OCI-LY3 (cell line): ENCODE data around the gene ARL6IP6.
A peak's percentile ranks its signal among the peaks of the same experiment; 100 is the strongest.

ENCODE experiments used
- H2AFZ ChIP-seq: fragments of 200-600, 300-600 bp; shearing (Covaris generic); 2 replicates; pipeline ENCODE4 v1.6.0; 2014; ENCODE audit warnings: antibody characterized with exemption, low read depth, low read length
- H3K27ac ChIP-seq: fragments of 200-600, 300-600 bp; sonication (generic); 2 replicates; pipeline ENCODE4 v1.5.1; 2014; ENCODE audit warnings: mild to moderate bottlenecking, low read length, moderate library complexity, mixed read lengths
- H3K27me3 ChIP-seq: fragments of 200-600, 300-600 bp; sonication (generic); 2 replicates; pipeline ENCODE4 v1.6.1; 2014; ENCODE audit warnings: low read depth, low read length, mixed read lengths
- H3K36me3 ChIP-seq: fragments of 200-600, 300-600 bp; sonication (generic); replicated peaks from 2 replicates; pipeline ENCODE3; 2014; ENCODE audit warnings: low read depth, low read length, mixed read lengths
- H3K4me1 ChIP-seq: fragments of 300-600, 200-600 bp; sonication (generic); 2 replicates; pipeline ENCODE4 v1.6.1; 2014; ENCODE audit warnings: low read length, mixed read lengths
- H3K4me2 ChIP-seq: fragments of 200-600, 300-600 bp; sonication (generic); 2 replicates; pipeline ENCODE4 v1.6.1; 2014; ENCODE audit warnings: low read length, mixed read lengths
- H3K4me3 ChIP-seq: fragments of 300-600, 200-600 bp; sonication (generic); 2 replicates; pipeline ENCODE4 v1.5.1; 2014; ENCODE audit warnings: antibody characterized with exemption, mild to moderate bottlenecking, low read length, moderate library complexity
- H3K79me2 ChIP-seq: fragments of 300-600, 200-600 bp; shearing (Covaris generic); 2 replicates; pipeline ENCODE4 v1.6.1; 2014; ENCODE audit warnings: mild to moderate bottlenecking, low read length, mixed read lengths
- H3K9ac ChIP-seq: fragments of 300-600, 200-600 bp; shearing (Covaris generic); 2 replicates; pipeline ENCODE4 v1.6.0; 2014; ENCODE audit warnings: mild to moderate bottlenecking, low read length, moderate library complexity
- H3K9me3 ChIP-seq: fragments of 200-600, 300-600 bp; shearing (Covaris generic); 2 replicates; pipeline ENCODE4 v1.6.1; 2014; ENCODE audit warnings: low read length, mixed read lengths; ENCODE audit not compliant: insufficient read depth
- H4K20me1 ChIP-seq: fragments of 200-600, 300-600 bp; sonication (generic); 2 replicates; pipeline ENCODE4 v1.6.1; 2016; ENCODE audit warnings: low read length, mixed read lengths; ENCODE audit not compliant: insufficient read depth
- CTCF ChIP-seq: fragments of 200-600, 300-600 bp; sonication (generic); IDR thresholded peaks from 2 replicates; pipeline ENCODE4 v1.5.1; 2014; ENCODE audit warnings: antibody characterized with exemption, low read length, low read depth
- EZH2phosphoT487 ChIP-seq: fragments of 200-600 bp; shearing (Covaris generic); IDR thresholded peaks from 2 replicates; pipeline ENCODE4 v1.6.1; 2018; ENCODE audit warnings: antibody characterized with exemption, mixed run types, low read depth

The ARL6IP6 gene

GRCh38 chr2:152694161-152694661, 24.2 kb upstream of the ARL6IP6 start:
- H3K36me3 ChIP-seq: peaks cover 10% of the 10 kb centered on the region
- peak overlapping the region; percentile 59 for H3K9ac ChIP-seq
- peak overlapping the region; percentile 95 for H3K4me2 ChIP-seq
- H3K4me1 ChIP-seq: peaks cover 37% of the 10 kb centered on the region
- H3K79me2 ChIP-seq: peaks cover 86% of the 10 kb centered on the region
- no peak overlapping the region for H2AFZ ChIP-seq
- peak overlapping the region; percentile 72 for H3K4me3 ChIP-seq
- TF ChIP-seq CTCF (no peak), EZH2phosphoT487 (no peak)
- peaks cover 18% of the 10 kb centered on the region for H4K20me1 ChIP-seq
- peak overlapping the region; percentile 95 for H3K27ac ChIP-seq
- no peaks in the 10 kb centered on the region for H3K9me3 ChIP-seq
- no peaks in the 10 kb centered on the region for H3K27me3 ChIP-seq

DNA sequence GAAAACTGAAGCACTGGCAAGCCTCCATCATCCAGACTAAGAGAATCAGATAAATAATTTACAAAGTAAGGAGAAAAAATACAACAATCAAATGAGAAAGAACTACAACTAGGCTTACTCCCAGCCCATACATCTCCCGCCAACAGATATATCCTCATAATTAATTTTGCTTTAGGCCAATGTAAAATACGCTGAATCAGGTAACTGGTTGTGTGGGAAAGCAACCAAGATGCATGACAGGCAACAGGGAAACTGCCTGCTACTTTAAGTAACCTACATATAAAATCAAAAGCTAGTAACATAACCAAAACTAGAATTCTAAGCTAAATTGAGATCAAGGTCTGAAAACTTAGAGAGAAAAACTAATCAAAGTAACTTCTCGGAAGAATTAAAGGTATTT, 22.7 kb upstream of the ARL6IP6 start:
- Histone ChIP-seq H3K27me3 (no peaks in the 10 kb centered on the region), H2AFZ (no peak overlapping the region), H3K4me2 (no peak overlapping the region), H3K9me3 (no peaks in the 10 kb centered on the region), H3K9ac (no peak overlapping the region), H3K27ac (no peak overlapping the region), H3K4me3 (no peak overlapping the region), H3K36me3 (peaks cover 9% of the 10 kb centered on the region), H3K79me2 (peaks cover 96% of the 10 kb centered on the region), H3K4me1 (peaks cover 37% of the 10 kb centered on the region), H4K20me1 (peaks cover 29% of the 10 kb centered on the region)
- TF ChIP-seq CTCF: no peak
- TF ChIP-seq EZH2phosphoT487: no peak

DNA sequence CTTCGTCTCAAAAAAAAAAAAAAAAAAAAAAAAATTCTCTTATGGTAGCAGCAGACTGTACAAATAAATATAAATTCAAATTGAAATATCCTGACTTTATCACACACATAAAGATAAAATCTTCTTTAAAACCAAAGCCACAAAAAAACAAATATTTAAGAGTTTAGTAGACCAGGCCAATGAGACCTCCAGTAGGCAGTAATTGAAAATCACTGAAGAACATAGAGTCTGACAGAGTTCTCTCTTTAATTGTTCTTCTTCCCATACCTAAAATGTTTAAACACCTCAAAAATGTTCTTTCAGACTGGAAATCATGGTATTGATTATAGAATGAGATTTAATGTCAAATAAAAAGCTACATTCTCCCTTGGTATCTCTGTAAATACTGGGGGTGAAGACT, 21.9 kb upstream of the ARL6IP6 start:
- no peak overlapping the region for H3K9ac ChIP-seq
- no peaks in the 10 kb centered on the region for H3K27me3 ChIP-seq
- H3K4me2 ChIP-seq: no peak overlapping the region
- peaks cover 37% of the 10 kb centered on the region for H3K4me1 ChIP-seq
- peaks cover 97% of the 10 kb centered on the region for H3K79me2 ChIP-seq
- H4K20me1 ChIP-seq: peaks cover 35% of the 10 kb centered on the region
- no peak overlapping the region for H2AFZ ChIP-seq
- H3K36me3 ChIP-seq: peaks cover 15% of the 10 kb centered on the region
- H3K9me3 ChIP-seq: no peaks in the 10 kb centered on the region
- H3K4me3 ChIP-seq: no peak overlapping the region
- no peak for TF ChIP-seq CTCF
- TF ChIP-seq EZH2phosphoT487: no peak
- H3K27ac ChIP-seq: no peak overlapping the region

DNA sequence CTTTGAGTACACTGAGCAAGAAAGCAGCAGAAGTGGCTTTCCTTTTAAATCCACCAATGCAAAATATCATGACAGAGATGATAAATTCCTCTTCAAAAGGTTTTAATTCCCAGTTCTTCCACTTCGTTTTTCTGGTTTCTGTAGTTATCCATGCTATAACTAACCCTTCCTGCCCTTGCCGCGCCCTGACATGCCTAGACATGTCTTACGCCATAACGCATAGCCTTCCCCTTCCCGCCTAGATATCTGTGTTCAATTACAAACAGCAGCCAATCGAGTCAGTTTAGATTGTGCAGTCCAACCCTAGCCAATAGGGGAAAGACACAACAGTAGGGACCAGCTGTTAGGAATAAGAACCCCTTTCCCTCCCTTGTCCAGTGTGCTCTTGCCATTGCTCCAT, 17.2 kb upstream of the ARL6IP6 start:
- H3K79me2 ChIP-seq: peaks cover 100% of the 10 kb centered on the region
- H3K9ac ChIP-seq: no peak overlapping the region
- no peaks in the 10 kb centered on the region for H3K9me3 ChIP-seq
- no peak overlapping the region for H3K4me2 ChIP-seq
- no peak for TF ChIP-seq CTCF
- no peak for TF ChIP-seq EZH2phosphoT487
- H3K36me3 ChIP-seq: peaks cover 46% of the 10 kb centered on the region
- H3K27ac ChIP-seq: no peak overlapping the region
- peaks cover 76% of the 10 kb centered on the region for H4K20me1 ChIP-seq
- no peak overlapping the region for H3K4me3 ChIP-seq
- H3K4me1 ChIP-seq: no peaks in the 10 kb centered on the region
- no peaks in the 10 kb centered on the region for H3K27me3 ChIP-seq
- H2AFZ ChIP-seq: no peak overlapping the region
